Stimulated activated CD8-positive, alpha-beta memory T cell treated with anti-CD3 and anti-CD28 coated beads, Interleukin-7, amount 100 ng/mL, for 4 hours (primary cell): ENCODE measurements around the gene GREB1.

Source experiments
- DNase-seq, 2 donors: peaks; one replicate each; pipeline ENCODE4 v3.0.0-alpha.2; 2020; ENCODE audit warnings: low read depth in 2 of 2

GREB1 gene

DNA sequence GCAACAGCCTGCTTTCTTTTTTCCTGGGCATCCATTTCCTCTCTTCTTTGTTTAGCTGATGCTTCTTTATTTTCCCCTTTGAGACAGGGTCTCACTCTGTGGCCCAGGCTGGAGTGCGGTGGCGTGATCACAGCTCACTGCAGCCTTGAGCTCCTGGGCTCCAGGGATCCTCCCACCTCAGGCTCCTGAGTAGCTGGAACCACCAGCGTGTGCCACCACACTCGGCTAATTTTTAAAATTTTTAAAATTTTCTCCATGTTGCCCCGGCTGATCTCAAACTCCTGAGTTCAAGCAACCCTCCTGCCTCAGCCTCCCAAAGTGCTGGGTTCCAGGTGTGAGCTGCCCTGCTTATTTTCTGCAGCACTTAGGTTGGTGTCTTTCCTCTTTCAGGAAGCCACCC is 77.4 kb downstream of the GREB1 start:
- DNase-seq: no peak

DNA sequence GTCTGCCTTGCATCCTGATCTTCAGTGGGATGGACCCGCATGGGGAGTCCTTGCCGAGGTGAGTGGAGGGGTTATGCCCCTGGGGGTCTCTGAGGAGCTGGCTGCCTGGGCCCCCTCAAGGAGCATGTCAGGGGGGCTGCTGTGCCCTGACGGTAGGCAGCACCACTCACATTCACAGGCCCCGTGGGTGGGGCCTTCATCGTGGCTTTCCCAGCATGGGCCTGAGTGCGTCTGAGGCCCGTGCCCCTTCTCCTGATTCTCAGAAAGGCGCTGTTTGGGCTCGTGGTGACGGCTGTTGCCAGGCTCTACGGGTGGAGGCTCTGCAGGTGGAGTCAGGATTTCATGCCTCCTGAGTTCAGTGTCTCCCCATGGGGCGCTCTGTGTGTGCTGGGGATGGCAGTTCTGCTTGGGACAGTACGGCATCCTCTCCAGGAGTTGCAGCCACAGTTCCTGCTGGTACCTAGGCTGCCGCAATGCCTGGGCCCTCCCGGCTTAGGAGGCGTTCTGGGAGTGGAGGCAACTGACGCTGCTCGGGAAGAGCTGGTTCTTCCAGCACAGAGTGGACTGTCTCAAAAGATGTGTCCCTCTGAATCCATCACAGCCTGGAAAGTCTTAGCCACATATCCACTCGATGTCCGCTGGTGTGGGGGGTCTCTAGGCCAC is 78.8 kb downstream of the GREB1 start:
- no peak for DNase-seq

DNA sequence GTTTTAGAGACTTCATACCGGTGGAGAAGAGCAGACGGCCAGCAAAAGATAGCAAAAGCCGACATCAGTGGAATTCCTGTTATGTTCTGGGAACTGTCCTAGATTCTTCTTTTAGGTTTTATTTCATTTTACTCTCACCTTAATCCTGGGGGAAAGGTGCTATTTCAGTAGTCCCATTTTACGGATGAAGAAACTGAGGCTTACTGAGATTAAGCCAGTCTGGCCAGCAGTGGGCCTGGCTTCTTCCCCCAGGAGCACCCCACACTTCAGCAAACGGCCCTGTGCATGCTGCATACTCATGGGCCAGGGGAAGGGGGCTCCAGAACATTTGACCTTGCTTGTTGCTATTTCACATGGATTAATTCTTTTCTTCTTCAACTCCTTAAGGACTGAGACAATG is 79.5 kb downstream of the GREB1 start:
- no peak for DNase-seq

DNA sequence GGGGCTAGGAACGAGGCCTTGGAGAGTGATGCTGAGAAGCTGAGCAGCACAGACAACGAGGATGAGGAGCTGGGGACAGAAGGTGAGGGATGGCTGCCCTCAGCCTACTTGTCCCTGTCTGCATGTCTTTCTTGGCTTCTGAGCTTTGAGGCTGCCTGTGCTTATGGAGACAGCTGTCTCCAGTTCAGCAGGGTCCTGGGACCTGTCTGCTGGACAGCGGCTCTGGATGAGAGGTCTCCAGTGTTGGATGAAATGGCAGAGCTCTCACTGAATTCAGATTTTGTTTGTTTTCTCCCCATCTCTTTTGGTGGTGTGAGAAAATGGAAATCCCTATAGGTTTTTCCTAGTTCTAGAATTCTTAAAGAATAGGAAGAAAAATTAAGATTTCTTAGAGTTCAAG is 81.4 kb downstream of the GREB1 start:
- no peak for DNase-seq

DNA sequence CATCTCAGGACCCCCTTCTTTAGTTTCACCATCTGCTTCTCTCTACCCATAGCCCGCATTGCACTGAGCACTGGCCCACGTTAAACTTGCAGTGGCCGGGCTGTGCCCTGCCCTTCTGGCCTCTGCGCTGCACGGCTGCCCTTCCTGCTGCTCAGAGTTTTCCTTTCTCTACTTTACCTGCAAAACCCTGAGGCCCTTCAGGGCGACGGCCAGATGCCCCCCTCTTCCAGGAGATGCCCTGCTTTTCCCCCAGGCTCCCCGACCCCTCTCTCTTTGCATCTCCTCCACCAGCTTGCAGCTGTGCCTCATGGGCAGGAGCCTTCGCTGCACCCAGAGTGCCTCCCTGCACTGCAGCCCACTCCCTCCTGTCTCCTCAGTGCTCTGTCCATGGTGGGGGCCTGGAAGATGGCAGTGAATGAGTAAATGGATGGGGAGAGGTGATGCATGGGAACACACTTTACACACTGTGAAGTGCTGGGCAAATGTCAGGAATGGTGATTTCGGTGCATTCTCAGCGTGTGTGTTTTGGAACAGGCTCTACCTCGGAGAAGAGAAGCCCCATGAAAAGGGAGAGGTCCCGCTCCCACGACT is 82.3 kb downstream of the GREB1 start:
- no peak for DNase-seq

DNA sequence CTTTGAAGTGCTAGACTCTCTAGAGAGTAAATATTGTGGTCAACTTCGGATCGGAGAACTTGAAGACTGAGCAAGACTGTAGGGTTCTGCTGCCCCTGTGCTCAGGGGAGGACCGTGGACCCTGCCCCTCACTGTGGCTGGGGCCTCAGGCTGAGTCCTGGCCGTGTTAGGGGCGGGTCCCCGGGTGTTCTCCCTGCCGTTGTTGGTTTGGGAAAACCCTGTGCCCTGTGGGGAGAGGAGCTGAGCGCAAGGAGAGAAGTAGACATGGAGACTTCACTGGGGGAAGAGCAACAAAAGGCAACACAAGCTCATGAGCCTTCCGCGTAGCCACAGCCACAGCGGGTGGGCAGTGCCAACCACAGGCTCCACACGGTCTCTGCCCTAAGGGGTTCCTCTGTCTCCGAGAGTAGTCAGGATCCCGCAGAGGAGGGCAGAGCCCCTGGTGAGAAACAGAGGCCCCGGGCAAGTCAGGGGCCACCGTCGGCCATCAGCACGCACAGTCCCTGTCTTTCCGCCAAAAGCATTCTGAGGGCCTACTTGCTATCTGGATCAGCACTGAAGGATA is 83.1 kb downstream of the GREB1 start:
- no peak for DNase-seq

DNA sequence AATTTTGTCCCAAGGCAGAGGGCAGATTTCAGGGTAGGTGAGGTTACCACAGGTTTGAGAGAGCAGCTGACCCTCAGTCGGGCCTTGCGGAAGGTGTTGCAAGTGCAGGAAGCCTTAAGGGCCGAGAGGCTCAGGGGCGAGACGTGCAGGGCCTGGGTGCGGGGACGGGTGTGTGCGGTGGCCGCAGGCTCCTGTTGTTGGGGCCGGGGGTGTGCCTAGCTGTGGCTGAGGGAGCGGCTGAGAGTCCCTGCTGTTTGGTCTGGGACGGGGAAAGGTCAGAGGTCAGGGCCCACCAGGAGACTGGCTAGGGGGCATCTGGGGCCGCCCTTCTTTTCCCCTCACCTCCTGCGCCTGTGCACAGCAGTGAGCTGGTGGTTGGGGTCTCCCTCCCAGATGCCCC is 83.7 kb downstream of the GREB1 start:
- no peak for DNase-seq

DNA sequence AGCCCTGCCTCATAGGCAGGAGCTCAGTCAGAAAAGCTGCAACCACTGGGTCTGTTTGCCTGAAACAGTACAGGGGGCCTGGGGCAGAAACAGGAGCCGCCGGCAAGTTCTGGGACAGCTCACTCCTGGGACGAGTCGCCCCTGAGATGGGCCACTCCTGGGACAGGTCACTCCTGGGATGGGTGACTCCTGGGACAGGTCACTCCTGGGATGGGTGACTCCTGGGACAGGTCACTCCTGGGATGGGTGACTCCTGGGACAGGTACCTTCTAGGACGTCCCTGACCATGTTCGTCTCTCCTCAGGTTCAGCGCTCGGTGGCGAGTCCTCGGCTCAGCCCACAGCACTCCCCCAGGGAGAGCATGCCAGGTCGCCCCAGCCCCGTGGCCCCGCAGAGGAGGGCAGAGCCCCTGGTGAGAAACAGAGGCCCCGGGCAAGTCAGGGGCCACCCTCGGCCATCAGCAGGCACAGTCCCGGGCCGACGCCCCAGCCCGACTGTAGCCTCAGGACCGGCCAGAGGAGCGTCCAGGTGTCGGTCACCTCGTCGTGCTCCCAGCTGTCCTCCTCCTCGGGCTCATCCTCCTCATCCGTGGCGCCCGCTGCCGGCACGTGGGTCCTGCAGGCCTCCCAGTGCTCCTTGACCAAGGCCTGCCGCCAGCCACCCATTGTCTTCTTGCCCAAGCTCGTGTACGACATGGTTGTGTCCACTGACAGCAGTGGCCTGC is 84.3 kb downstream of the GREB1 start:
- no peak for DNase-seq

DNA sequence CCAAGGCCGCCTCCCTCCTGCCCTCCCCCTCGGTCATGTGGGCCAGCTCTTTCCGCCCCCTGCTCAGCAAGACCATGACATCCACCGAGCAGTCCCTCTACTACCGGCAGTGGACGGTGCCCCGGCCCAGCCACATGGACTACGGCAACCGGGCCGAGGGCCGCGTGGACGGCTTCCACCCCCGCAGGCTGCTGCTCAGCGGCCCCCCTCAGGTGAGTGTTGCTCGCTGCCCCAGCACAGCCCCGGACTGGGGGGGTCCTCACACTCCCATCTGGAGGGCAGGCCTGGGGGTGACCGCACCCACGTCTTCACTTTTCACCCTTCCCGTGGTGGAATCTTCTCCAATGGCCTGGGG is 84.8 kb downstream of the GREB1 start:
- no peak for DNase-seq

DNA sequence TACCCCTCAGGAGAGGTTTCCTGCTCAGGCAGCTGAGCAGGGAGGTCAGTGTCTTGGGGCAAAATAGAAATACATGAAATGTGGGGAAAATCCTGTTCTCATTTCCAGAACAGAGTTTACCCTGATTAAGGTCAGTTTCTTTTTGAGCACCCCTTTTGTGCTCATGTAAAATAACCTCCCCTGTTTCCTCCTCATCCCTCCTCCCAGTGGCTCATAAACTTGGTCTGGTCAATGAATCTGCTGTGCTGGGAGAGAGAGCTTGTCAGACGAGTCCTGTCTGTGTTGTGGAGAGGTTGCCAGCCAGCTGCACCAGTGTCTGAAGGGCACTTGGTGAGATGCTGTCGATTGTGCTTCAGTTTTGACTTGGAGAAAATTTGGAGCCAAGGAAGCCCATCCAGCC is 87.6 kb downstream of the GREB1 start:
- DNase-seq: no peak

DNA sequence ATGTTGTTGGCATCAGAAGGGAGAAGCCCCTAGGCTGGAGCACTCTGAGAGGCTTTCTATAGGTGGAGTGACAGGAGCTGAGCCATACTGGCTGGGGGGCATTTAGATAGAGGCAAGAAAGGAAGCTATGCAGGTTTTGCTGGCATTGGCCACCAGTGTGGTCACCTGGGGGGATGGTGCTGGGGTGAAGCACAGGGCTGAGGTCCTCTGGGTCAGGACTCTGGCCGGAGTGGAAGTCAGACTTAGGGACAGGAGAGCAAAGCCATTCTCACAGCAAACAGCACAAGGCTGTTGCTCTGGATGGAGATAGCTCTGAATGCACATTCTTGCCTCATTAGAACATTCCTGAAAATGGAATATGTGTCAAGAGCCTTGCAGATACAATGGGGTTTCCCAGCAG is 88.8 kb downstream of the GREB1 start:
- DNase-seq: no peak

DNA sequence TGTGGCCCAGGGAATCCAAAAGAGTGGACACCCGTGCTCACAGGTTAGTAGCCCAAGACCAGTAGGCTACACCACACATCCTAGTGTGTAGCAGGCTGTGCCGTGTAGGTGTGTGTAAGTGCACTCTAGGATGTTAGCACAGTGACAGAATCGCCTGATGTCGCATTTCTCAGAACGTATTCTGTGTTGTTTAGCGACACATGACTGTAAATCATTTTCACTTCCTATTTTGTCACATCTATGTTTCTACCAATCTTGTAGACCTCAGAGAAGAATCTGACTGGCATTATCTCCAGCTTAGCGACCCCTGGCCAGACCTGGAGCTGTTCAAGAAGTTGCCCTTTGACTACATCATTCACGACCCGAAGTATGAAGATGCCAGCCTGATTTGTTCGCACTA is 91.0 kb downstream of the GREB1 start:
- DNase-seq: no peak

DNA sequence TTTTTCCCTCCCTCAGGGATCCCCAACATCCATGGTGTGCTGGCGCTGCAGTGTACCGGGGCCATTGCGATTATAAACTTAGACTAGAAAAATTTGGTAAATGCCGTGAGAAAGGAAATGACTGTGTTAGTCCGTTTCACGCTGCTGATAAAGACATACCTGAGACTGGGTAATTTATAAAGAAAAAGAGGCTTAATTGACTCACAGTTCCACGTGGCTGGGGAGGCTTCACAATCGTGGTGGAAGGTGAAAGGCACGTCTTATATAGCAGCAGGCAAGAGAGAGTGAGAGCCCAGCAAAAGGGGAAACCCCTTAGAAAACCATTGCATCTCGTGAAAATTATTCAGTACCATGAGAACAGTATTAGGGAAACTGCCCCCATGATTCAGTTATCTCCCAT is 91.8 kb downstream of the GREB1 start:
- DNase-seq: no peak

DNA sequence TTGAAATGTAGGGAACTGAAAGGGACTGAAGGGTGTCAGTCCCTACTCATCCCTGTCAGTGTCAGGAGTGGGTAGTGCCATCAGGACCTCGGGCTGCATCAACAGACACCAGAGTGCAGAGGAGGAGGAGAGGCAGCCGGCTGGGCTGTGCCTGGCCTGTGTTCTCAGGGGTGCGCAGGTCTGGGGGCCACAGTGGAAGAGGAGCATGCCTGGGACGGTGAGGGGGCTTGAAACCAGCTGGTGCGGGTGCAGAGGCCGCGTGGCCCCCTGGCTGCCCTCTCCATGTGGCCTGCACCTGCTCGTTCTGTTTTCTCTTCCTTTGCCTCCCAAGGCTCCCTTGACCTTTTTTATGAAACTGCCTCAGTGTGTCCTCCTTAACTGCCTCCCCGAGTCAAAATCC is 94.8 kb downstream of the GREB1 start:
- no peak for DNase-seq

DNA sequence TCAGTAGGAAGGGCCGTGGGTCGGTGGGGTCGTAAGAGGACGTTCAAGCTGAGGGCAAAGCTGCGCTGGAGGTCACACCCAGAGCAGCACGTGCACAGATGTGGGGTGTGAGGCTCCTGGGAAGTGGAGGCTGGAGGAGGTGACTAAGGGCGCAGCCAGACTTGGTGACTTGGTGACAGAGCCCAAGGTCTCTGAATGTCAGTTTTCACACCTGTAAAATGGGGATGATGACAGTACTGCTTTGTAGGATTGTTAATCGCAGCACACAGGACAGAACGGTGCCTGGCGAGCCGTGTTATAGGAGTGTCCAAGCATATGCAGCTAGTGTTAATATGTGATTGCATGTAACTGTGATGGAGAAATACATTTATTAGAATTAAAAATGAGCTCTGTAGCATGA is 95.4 kb downstream of the GREB1 start:
- DNase-seq: no peak

DNA sequence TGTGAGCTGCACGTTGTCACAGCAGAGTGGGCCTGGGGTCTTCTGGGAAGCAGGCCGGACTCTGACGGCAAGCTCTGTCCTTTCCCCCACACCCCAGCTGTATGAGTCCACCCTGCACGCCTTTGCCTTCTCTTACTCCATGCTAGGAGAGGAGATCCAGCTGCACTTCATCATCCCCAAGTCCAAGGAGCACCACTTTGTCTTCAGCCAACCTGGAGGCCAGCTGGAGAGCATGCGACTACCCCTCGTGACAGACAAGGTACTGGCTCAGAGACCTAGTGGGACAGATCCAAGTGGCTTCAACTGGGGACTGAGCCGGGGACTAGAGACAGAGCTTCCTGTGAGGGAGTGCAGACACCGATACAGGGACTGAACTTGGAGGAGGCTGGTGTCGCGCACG is 96.0 kb downstream of the GREB1 start:
- DNase-seq: no peak

DNA sequence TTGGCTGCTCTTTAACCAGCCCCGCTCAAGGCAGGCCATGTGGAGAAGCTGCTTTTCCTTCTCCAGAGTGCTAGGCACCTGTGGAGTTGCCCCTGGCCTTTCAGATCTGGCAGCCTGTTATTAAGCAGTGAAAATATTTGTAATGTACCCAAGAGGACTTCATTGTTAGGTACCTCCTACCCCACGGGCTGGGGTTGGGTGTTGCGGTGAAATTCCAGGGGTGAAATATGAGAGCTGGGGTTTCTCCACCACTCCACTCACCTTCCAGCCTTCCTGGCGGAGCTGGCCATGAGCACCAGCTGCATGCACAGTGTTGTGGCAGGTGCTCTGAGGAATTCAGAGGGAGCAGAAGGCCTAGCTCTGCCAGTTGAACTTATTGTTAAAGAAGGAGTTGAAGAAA is 97.0 kb downstream of the GREB1 start:
- DNase-seq: no peak

DNA sequence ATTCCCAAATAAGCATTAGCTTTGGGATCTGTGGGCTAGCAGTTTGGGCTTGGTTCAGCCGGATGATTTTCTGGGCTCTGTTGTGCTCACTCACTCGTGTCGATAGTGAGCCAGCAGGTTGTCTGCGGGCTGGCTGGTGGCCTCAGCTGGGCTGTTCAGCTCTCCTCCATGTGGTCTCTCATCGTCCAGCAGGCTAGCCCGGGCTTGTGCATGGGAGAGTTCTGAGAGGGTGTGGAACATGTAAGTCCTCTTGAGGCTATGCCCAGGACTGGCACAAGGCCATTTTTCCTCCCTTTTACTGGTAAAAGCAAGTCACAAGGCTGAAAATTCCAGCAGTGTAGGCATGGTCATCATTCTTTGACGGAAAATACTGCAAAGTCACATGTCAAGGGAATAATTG is 97.6 kb downstream of the GREB1 start:
- DNase-seq: no peak

DNA sequence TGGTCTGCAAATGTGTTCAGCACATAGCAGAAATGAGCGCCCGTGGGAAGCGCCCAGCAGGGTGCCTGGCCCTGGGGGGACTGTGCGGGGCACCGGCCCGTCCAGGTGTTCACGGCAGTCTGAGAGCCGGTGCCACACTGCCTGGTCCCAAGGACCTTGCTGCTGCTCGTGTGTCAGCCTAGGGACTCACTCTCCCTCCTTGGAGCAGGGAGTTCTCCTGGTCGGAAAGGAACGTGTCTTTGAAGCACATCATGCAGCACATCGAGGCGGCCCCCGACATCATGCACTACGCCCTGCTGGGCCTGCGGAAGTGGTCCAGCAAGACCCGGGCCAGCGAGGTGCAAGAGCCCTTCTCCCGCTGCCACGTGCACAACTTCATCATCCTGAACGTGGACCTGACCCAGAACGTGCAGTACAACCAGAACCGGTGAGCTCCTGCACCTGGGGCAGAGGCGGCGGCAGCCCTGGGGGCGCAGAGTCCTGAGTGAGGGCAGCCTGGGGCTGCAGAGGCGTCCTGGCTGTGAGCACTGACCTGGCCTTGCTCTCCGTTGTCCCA is 100.2 kb downstream of the GREB1 start:
- DNase-seq: no peak

DNA sequence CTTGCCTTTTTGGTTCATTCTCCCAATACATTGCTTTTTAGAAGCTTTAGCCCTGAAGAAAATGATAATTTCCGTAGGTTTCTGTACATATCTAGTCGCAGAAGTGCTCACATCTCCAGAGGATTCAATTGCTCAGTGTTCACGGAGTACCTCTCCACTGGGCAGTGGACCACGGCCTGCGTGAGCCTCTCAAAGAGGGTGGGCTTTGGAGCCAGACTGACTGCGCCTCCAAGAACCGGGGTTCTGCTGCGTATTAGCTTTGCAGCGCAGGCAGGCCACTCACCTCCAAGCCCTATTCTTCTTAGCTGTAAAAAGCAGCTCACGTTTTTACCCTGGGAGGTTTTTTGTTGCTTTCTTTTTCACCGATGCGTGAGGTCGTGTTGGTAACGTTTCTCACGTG is 100.7 kb downstream of the GREB1 start:
- no peak for DNase-seq

DNA sequence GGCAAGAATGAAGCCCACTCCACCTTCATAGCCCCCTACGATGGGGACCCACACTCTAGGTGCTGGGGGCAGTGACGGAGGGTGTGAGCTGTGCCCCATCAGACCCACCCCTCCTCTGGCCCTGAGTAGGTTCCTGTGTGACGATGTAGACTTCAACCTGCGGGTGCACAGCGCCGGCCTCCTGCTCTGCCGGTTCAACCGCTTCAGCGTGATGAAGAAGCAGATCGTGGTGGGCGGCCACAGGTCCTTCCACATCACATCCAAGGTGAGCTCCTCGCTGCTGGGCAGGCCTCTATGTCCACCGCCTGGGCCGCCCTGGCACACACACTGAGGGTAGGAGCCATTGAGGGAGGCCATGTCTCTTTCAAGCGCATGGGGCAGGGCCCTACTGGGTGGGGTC is 101.3 kb downstream of the GREB1 start:
- DNase-seq: no peak

DNA sequence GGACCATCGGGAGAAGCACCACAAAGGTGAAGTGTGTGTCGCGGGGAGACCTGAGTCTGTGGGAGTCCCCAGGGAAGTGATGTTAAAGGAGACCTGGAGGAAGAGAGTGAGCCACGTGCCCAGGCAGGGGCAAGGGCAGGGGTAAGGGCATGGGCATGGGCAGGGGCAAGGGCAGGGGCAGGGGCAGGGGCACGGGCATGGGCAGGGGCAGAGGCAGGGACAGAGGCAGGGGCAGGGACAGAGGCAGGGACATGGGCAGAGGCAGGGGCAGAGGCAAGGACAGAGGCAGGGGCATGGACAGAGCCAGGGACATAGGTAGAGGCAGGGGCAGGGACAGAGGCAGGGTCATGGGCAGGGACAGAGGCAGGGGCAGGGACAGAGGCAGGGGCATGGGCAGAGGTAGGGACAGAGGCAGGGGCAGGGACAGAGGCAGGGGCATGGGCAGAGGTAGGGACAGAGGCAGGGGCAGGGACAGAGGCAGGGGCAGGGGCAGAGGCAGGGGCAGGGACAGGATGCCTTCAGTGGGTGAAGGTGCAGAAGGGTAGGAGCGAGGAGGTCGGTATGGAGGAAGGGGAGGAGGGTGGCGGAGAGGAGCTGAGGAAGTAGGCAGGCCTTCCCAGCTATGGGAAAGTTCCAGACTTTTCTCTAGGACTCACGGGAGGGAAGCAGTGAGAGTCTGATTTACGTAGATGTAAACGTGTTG is 102.9 kb downstream of the GREB1 start:
- no peak for DNase-seq
